CD4-positive, alpha-beta T cell (primary cell): ENCODE results near the gene MAL. TPM values are rescaled to one million over a fixed set of nuclear protein-coding genes. Genes with fewer than 3 reads are reported as not detected.

ENCODE experiments used
- ATAC-seq: fragments of 200-7000 bp; cut with Tn5 transposase; one replicate; pipeline ENCODE4 v1.10.0; 2022; ENCODE audit warnings: mild to moderate bottlenecking; ENCODE audit not compliant: poor library complexity
- CTCF ChIA-PET: fragments of 350-600 bp; sonication (Branson Sonifier 250); formaldehyde crosslinking; loops from one replicate; lab custom pipeline; 2021; ENCODE audit warnings: antibody characterized with exemption, inconsistent platforms; lab: Charles Lee
- POLR2A ChIA-PET: fragments of 350-600 bp; sonication (Branson Sonifier 250); formaldehyde crosslinking; loops from one replicate; lab custom pipeline; 2021; ENCODE audit warnings: antibody characterized with exemption, inconsistent platforms; lab: Charles Lee
- DNase-seq, 14 experiments: peaks; one replicate each; pipeline ENCODE4 v3.0.0-alpha.2; 2013 to 2020; ENCODE audit warnings: mixed read lengths in 2 of 14
- H3K27ac ChIP-seq, 2 donors: one replicate each; pipeline versions ENCODE4 v1.5.1 to v1.7.0; 2013; ENCODE audit warnings: low read length in 2 of 2, low read depth in 1 of 2, mild to moderate bottlenecking in 1 of 2
- H3K27me3 ChIP-seq, 2 experiments: 1 replicate in 1 of 2; 2 replicates in 1 of 2; pipeline versions ENCODE4 v1.6.1 to v1.7.0; 2013; ENCODE audit warnings: low read length in 2 of 2, control low read depth in 1 of 2, mild to moderate bottlenecking in 1 of 2, moderate library complexity in 1 of 2; ENCODE audit not compliant: insufficient read depth in 2 of 2, control insufficient read depth in 1 of 2
- H3K36me3 ChIP-seq: one replicate; pipeline ENCODE4 v1.6.1; 2013; ENCODE audit warnings: low read length, control low read depth; ENCODE audit not compliant: insufficient read depth
- H3K4me1 ChIP-seq: one replicate; pipeline ENCODE4 v1.6.1; 2013; ENCODE audit warnings: low read length, control low read depth; ENCODE audit not compliant: insufficient read depth
- H3K4me3 ChIP-seq: one replicate; pipeline ENCODE4 v1.5.1; 2013; ENCODE audit warnings: mild to moderate bottlenecking, low read length, moderate library complexity
- H3K9me3 ChIP-seq, 2 experiments: 1 replicate in 1 of 2; 2 replicates in 1 of 2; pipeline versions ENCODE4 v1.6.1 to v1.7.0; 2013; ENCODE audit warnings: low read length in 2 of 2, mild to moderate bottlenecking in 2 of 2, control low read depth in 1 of 2, moderate library complexity in 1 of 2; ENCODE audit not compliant: control insufficient read depth in 1 of 2, insufficient read depth in 1 of 2
- H3K27ac Mint-ChIP-seq: one replicate; pipeline ENCODE4 v1.8.0; 2020; ENCODE audit warnings: mixed read lengths
- H3K27me3 Mint-ChIP-seq: one replicate; pipeline ENCODE4 v1.8.0; 2021; ENCODE audit warnings: mixed read lengths
- H3K36me3 Mint-ChIP-seq: one replicate; pipeline ENCODE4 v1.8.0; 2021; ENCODE audit warnings: low read depth, mixed read lengths
- H3K4me1 Mint-ChIP-seq: one replicate; pipeline ENCODE4 v1.8.0; 2021; ENCODE audit warnings: low read depth, mixed read lengths
- H3K4me3 Mint-ChIP-seq: one replicate; pipeline ENCODE4 v1.8.0; 2020; ENCODE audit warnings: mild to moderate bottlenecking, mixed read lengths
- H3K9me3 Mint-ChIP-seq: one replicate; pipeline ENCODE4 v1.8.0; 2020; ENCODE audit warnings: mixed read lengths
- intact Hi-C, 2 experiments: fragments of 100-400 bp; cut with DNase I in 1 of 2; cut with micrococcal nuclease in 1 of 2; formaldehyde crosslinking; loops; one replicate each; pipeline versions ENCODE4 v1.15.1 to v1.9.0; 2023 to 2025; cut with DNase I, micrococcal nuclease
- total RNA-seq, 174 experiments: library from RNA in 2 of 174; stranded (reverse) in 2 of 174; gene quantifications; one replicate each; pipeline ENCODE4 v1.2.3 and lab custom pipeline; 2021 to 2026
- TF ChIP-seq, protein P1 (sequence below): fragments of 200-600 bp; IDR thresholded peaks from one replicate; pipeline ENCODE4 v1.8.0; 2022; ENCODE audit warnings: antibody characterized with exemption, mild to moderate bottlenecking

MAL gene
- total RNA-seq, 2 experiments from 2014 or later, result 101 to 102 TPM

DNA sequence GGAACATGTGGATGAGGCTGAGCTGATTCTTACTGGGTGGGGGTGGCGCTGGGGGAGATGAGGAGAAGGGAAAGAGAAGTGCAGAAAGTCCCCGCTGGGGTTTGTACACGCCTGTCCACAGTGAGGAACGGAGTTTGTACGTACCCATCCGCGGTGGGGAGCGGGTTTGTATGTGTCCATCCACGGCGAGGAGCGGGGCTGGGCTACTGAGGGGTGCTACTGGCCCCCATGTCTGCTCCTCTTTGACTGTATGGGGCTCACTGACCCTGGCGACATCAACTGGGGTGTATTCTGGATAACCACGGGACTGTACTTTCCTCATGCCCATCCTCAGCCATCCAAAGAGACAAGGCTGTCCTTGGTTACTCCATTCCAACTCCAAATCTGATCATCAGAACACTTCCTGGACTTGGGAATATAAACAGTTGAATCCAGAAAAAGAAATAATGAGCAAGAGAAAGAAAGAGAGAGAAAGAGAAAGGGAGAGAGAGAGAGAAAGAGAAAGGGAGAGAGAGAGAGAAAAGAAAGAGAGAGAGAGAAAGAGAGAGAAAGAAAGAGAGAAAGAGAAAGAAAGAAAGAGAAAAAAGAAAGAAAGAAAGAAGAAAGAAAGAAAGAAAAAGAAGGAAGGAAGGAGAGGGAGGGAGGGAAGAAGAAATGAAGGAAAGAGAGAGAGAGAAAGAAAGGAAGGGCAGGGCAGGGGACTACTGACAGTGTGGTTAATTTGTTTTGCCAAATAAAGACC, 21.0 kb downstream of the MAL start:
- Mint-ChIP-seq H3K4me1 (peaks cover 71% of the 10 kb centered on the region), H3K9me3 (no peaks in the 10 kb centered on the region), H3K27ac (peak overlapping the region; percentile 71), H3K27me3 (no peaks in the 10 kb centered on the region), H3K4me3 (no peak overlapping the region), H3K36me3 (peaks cover 68% of the 10 kb centered on the region)
- Histone ChIP-seq H3K27me3 (no peaks in the 10 kb centered on the region), H3K27ac (no peak overlapping the region), H3K36me3 (peaks cover 54% of the 10 kb centered on the region), H3K9me3 (no peaks in the 10 kb centered on the region), H3K4me1 (peaks cover 71% of the 10 kb centered on the region), H3K4me3 (no peak overlapping the region)
- TF ChIP-seq, protein P1, sequence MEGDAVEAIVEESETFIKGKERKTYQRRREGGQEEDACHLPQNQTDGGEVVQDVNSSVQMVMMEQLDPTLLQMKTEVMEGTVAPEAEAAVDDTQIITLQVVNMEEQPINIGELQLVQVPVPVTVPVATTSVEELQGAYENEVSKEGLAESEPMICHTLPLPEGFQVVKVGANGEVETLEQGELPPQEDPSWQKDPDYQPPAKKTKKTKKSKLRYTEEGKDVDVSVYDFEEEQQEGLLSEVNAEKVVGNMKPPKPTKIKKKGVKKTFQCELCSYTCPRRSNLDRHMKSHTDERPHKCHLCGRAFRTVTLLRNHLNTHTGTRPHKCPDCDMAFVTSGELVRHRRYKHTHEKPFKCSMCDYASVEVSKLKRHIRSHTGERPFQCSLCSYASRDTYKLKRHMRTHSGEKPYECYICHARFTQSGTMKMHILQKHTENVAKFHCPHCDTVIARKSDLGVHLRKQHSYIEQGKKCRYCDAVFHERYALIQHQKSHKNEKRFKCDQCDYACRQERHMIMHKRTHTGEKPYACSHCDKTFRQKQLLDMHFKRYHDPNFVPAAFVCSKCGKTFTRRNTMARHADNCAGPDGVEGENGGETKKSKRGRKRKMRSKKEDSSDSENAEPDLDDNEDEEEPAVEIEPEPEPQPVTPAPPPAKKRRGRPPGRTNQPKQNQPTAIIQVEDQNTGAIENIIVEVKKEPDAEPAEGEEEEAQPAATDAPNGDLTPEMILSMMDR, result no peak
- intact Hi-C loops, result no loop called here
- ChIA-PET CTCF (no interaction called here), POLR2A (interaction anchor here (2.9 kb wide), 1 partner anchor 28 kb away, joined by 10 read pairs; no protein-coding TSS in a partner anchor)
- DNase-seq (no peak), ATAC-seq (no peak)

DNA sequence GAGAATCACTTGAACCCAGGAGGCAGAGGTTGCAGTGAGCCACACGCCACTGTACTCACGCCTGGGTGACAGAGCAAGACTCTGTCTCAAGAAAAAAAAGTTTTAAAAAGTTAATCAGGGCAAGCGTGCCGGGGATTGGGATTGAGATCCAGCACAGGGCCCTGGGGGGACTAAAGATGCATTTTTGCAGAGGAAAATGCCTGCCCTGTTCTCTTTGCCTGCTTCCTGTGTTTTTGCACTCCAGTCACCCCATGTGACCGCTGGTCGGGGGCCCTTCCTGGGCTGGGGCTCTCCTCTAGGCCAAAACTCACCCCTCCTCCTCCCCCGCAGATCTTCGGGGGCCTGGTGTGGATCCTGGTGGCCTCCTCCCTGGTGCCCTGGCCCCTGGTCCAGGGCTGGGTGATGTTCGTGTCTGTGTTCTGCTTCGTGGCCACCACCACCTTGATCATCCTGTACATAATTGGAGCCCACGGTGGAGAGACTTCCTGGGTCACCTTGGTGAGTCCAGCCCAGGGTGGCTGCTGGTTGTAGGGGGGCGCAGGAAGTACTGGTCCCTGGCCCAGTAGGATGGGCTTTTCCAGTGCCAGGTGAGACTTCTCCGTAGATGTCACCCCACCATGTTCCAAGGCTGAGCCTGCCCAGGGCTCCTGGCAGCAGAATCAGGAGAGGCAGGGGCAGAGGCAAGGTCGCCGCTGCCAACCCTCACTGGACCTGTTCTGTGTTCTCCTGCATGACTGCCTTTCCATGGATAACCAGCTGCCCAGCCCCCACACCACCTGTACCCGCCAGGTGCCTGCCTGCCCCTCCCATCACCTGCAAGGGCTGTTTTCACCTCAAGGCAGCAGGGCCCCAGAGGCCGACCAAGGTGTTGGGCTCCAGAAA, 22.4 kb downstream of the MAL start:
- Mint-ChIP-seq H3K27me3 (no peaks in the 10 kb centered on the region), H3K9me3 (no peaks in the 10 kb centered on the region), H3K27ac (peak overlapping the region; percentile 71), H3K4me1 (peaks cover 72% of the 10 kb centered on the region), H3K36me3 (peaks cover 75% of the 10 kb centered on the region), H3K4me3 (no peak overlapping the region)
- H3K27ac ChIP-seq, result peak overlapping the region in 1 of 2 donors; percentile 9
- H3K4me3 ChIP-seq, result no peak overlapping the region
- TF ChIP-seq, protein P1, result no peak
- H3K9me3 ChIP-seq, result no peaks in the 10 kb centered on the region
- peaks cover 63% of the 10 kb centered on the region for H3K36me3 ChIP-seq
- POLR2A ChIA-PET, result interaction anchor here (1.3 to 2.9 kb wide), 3 partner anchors 10 to 27 kb away, joined by 3 to 10 read pairs (median 5); partner anchors contain the start of gene MAL
- H3K27me3 ChIP-seq, result no peaks in the 10 kb centered on the region
- ATAC-seq (no peak), DNase-seq (no peak)
- intact Hi-C loops, result no loop called here
- peaks cover 71% of the 10 kb centered on the region for H3K4me1 ChIP-seq
- CTCF ChIA-PET, result interaction anchor here (1.2 to 1.3 kb wide), 2 partner anchors 25 to 29 kb away, joined by 3 to 4 read pairs; no protein-coding TSS in a partner anchor

- Histone ChIP-seq H3K4me1 (peaks cover 72% of the 10 kb centered on the region), H3K9me3 (no peaks in the 10 kb centered on the region), H3K27ac (no peak overlapping the region), H3K4me3 (no peak overlapping the region), H3K36me3 (peaks cover 60% of the 10 kb centered on the region), H3K27me3 (no peaks in the 10 kb centered on the region)
- intact Hi-C loops, result no loop called here
- H3K27ac Mint-ChIP-seq, result no peak overlapping the region
- POLR2A ChIA-PET, result interaction anchor here (0.6 to 2.9 kb wide), 5 partner anchors 9 to 60 kb away, joined by 3 to 10 read pairs (median 3); partner anchors contain the start of gene MAL
- H3K36me3 Mint-ChIP-seq, result peaks cover 80% of the 10 kb centered on the region
- DNase-seq (no peak), ATAC-seq (no peak)
- peaks cover 72% of the 10 kb centered on the region for H3K4me1 Mint-ChIP-seq
- no peaks in the 10 kb centered on the region for H3K27me3 Mint-ChIP-seq
- TF ChIP-seq, protein P1, result no peak
- no peak overlapping the region for H3K4me3 Mint-ChIP-seq
- CTCF ChIA-PET, result interaction anchor here (1.2 to 1.3 kb wide), 2 partner anchors 27 to 28 kb away, joined by 3 to 4 read pairs; no protein-coding TSS in a partner anchor
- H3K9me3 Mint-ChIP-seq, result no peaks in the 10 kb centered on the region
Measured at GRCh38 chr2:95048825-95049682, 23.5 kb downstream of the MAL start.
